Measurements from ENCODE around the gene MRPS24. TPM values are rescaled to one million over a fixed set of nuclear protein-coding genes. Genes with fewer than 3 reads are reported as not detected.

Gene MRPS24
- 10 to 100 TPM; 75.8 to 78.9 TPM for total RNA-seq

GRCh38 chr7:43869006-43869866 is at the start of gene MRPS24:
MRPS24 (minus strand) TSS chr7:43869517; CDS start chr7:43869495, 22 bp downstream.

DNA sequence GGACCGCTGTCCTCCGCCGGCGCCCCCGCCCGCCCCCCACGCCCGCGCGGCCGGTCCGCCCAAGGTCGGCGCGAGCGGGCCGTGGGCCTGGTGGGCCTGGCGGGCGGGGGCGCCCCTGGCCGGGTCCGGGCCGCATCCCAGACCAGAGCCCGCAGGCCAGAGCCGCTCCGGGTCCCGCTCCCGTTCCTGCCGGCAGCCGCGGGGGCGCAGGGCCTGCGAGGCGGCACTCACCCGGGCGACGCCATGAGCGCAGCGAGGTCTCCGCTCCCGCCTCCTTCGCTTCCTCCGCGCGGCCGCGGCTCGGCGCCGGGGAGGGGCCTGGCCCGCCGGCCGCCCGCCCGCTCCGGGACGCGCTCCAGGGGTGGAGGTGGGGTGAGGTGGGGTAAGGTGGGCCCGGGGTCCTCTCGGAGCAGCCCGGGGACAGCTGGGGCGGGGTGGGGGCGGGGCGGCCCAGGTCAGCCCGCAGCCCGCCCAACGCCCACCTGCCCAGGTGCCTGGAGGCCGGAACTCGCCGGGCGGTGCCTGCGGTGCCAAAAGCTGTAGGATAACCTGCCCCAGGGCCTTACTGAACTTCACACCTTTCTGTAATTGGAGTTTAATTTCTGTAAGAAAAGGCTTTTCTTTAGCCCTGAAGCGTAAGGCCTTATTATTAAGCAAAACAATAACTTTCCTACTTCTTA is 37.2 kb upstream of the MRPS24 start, which contains the start of gene URGCP:
Gene URGCP (minus strand): TSS at position 266 of the 680 bp plus-strand sequence. CDS start 21 bp downstream, at position 245.

Other genes with a start within 250 kb of the MRPS24 start
- 10 to 100 TPM; 54.3 to 56.6 TPM for gene COA1, start 140.0 kb downstream of the MRPS24 start, total RNA-seq
- gene BLVRA, start 110.8 kb downstream of the MRPS24 start, total RNA-seq, result 10 to 100 TPM; 27.3 to 31.3 TPM
- gene URGCP, start 37.1 kb upstream of the MRPS24 start, total RNA-seq, result 10 to 100 TPM; 25.6 to 27.8 TPM
- 1 to 10 TPM; 6.7 to 7.0 TPM for gene UBE2D4, start 56.9 kb upstream of the MRPS24 start, total RNA-seq
- gene SPDYE1, start 128.4 kb upstream of the MRPS24 start, total RNA-seq, result under 1 TPM in 1 of 2 experiments, not detected in 1; 0.13 TPM
- 100 to 1,000 TPM; 169 to 180 TPM for gene DBNL, start 175.2 kb upstream of the MRPS24 start, total RNA-seq
- under 1 TPM in 1 of 2 experiments, not detected in 1; 0.25 TPM for gene PGAM2, start 196.1 kb upstream of the MRPS24 start, total RNA-seq
- gene POLM, start 213.0 kb upstream of the MRPS24 start, total RNA-seq, result 10 to 100 TPM; 32.5 to 35.1 TPM
- 1 to 10 TPM; 3.6 to 6.0 TPM for gene AEBP1, start 234.8 kb upstream of the MRPS24 start, total RNA-seq

All from activated naive CD4-positive, alpha-beta T cell treated with anti-CD3 and anti-CD28 coated beads, Interleukin-2, amount 10 ng/mL, durations not matched to agents 5 hours and 36 hours (primary cell).